CD4-positive, alpha-beta T cell (primary cell): ENCODE data around the gene STX1B. TPM values are rescaled to one million over a fixed set of nuclear protein-coding genes. Genes with fewer than 3 reads are reported as not detected.
A peak's percentile ranks its signal among the peaks of the same experiment; 100 is the strongest.

Source experiments
- ATAC-seq: fragments of 200-7000 bp; cut with Tn5 transposase; one replicate; pipeline ENCODE4 v1.10.0; 2022; ENCODE audit warnings: mild to moderate bottlenecking; ENCODE audit not compliant: poor library complexity
- CTCF ChIA-PET: fragments of 350-600 bp; sonication (Branson Sonifier 250); formaldehyde crosslinking; loops from one replicate; lab custom pipeline; 2021; ENCODE audit warnings: antibody characterized with exemption, inconsistent platforms; lab: Charles Lee
- POLR2A ChIA-PET: fragments of 350-600 bp; sonication (Branson Sonifier 250); formaldehyde crosslinking; loops from one replicate; lab custom pipeline; 2021; ENCODE audit warnings: antibody characterized with exemption, inconsistent platforms; lab: Charles Lee
- DNase-seq, 14 experiments: peaks; one replicate each; pipeline ENCODE4 v3.0.0-alpha.2; 2013 to 2020; ENCODE audit warnings: mixed read lengths in 2 of 14
- H3K27ac ChIP-seq, 2 donors: one replicate each; pipeline versions ENCODE4 v1.5.1 to v1.7.0; 2013; ENCODE audit warnings: low read length in 2 of 2, low read depth in 1 of 2, mild to moderate bottlenecking in 1 of 2
- H3K27me3 ChIP-seq, 2 experiments: 1 replicate in 1 of 2; 2 replicates in 1 of 2; pipeline versions ENCODE4 v1.6.1 to v1.7.0; 2013; ENCODE audit warnings: low read length in 2 of 2, control low read depth in 1 of 2, mild to moderate bottlenecking in 1 of 2, moderate library complexity in 1 of 2; ENCODE audit not compliant: insufficient read depth in 2 of 2, control insufficient read depth in 1 of 2
- H3K36me3 ChIP-seq: one replicate; pipeline ENCODE4 v1.6.1; 2013; ENCODE audit warnings: low read length, control low read depth; ENCODE audit not compliant: insufficient read depth
- H3K4me1 ChIP-seq: one replicate; pipeline ENCODE4 v1.6.1; 2013; ENCODE audit warnings: low read length, control low read depth; ENCODE audit not compliant: insufficient read depth
- H3K4me3 ChIP-seq: one replicate; pipeline ENCODE4 v1.5.1; 2013; ENCODE audit warnings: mild to moderate bottlenecking, low read length, moderate library complexity
- H3K9me3 ChIP-seq, 2 experiments: 1 replicate in 1 of 2; 2 replicates in 1 of 2; pipeline versions ENCODE4 v1.6.1 to v1.7.0; 2013; ENCODE audit warnings: low read length in 2 of 2, mild to moderate bottlenecking in 2 of 2, control low read depth in 1 of 2, moderate library complexity in 1 of 2; ENCODE audit not compliant: control insufficient read depth in 1 of 2, insufficient read depth in 1 of 2
- H3K27ac Mint-ChIP-seq: one replicate; pipeline ENCODE4 v1.8.0; 2020; ENCODE audit warnings: mixed read lengths
- H3K27me3 Mint-ChIP-seq: one replicate; pipeline ENCODE4 v1.8.0; 2021; ENCODE audit warnings: mixed read lengths
- H3K36me3 Mint-ChIP-seq: one replicate; pipeline ENCODE4 v1.8.0; 2021; ENCODE audit warnings: low read depth, mixed read lengths
- H3K4me1 Mint-ChIP-seq: one replicate; pipeline ENCODE4 v1.8.0; 2021; ENCODE audit warnings: low read depth, mixed read lengths
- H3K4me3 Mint-ChIP-seq: one replicate; pipeline ENCODE4 v1.8.0; 2020; ENCODE audit warnings: mild to moderate bottlenecking, mixed read lengths
- H3K9me3 Mint-ChIP-seq: one replicate; pipeline ENCODE4 v1.8.0; 2020; ENCODE audit warnings: mixed read lengths
- CTCF ChIP-seq: fragments of 200-600 bp; IDR thresholded peaks from one replicate; pipeline ENCODE4 v1.8.0; 2022; ENCODE audit warnings: antibody characterized with exemption, mild to moderate bottlenecking
- intact Hi-C, 2 experiments: fragments of 100-400 bp; cut with DNase I in 1 of 2; cut with micrococcal nuclease in 1 of 2; formaldehyde crosslinking; loops; one replicate each; pipeline versions ENCODE4 v1.15.1 to v1.9.0; 2023 to 2025; cut with DNase I, micrococcal nuclease
- total RNA-seq, 174 experiments: library from RNA in 2 of 174; stranded (reverse) in 2 of 174; gene quantifications; one replicate each; pipeline ENCODE4 v1.2.3 and lab custom pipeline; 2021 to 2026

STX1B gene
- total RNA-seq, 2 experiments from 2014 or later = 2.9 to 3.1 TPM

GRCh38 chr16:30979170-30980022 is 31.0 kb downstream of the STX1B start:
- peaks cover 66% of the 10 kb centered on the region for H3K36me3 Mint-ChIP-seq
- intact Hi-C loops = loop anchor here in 1 of 2 experiments (10.0 kb wide), 3 partner anchors 315 to 715 kb away; no protein-coding TSS in a partner anchor
- no peak for TF ChIP-seq CTCF

GRCh38 chr16:30977502-30977901 is 32.9 kb downstream of the STX1B start:
- DNase-seq = peak in 2 of 14 experiments; percentile 40 to 54
- peak; percentile 55 for ATAC-seq
- H3K36me3 Mint-ChIP-seq = peaks cover 69% of the 10 kb centered on the region
- Histone ChIP-seq H3K27me3 (no peaks in the 10 kb centered on the region), H3K4me3 (no peak overlapping the region), H3K36me3 (peaks cover 70% of the 10 kb centered on the region), H3K9me3 (no peaks in the 10 kb centered on the region), H3K4me1 (no peaks in the 10 kb centered on the region), H3K27ac (no peak overlapping the region)
- H3K4me1 Mint-ChIP-seq = no peaks in the 10 kb centered on the region
- no peak for TF ChIP-seq CTCF
- H3K9me3 Mint-ChIP-seq = no peaks in the 10 kb centered on the region
- ChIA-PET CTCF (no interaction called here), POLR2A (no interaction called here)
- H3K4me3 Mint-ChIP-seq = no peak overlapping the region
- H3K27ac Mint-ChIP-seq = no peak overlapping the region
- intact Hi-C loops = no loop called here
- H3K27me3 Mint-ChIP-seq = no peaks in the 10 kb centered on the region

More at GRCh38 chr16:30979170-30980022, 31.0 kb downstream of the STX1B start:
- Mint-ChIP-seq H3K27me3 (no peaks in the 10 kb centered on the region), H3K27ac (no peak overlapping the region), H3K4me3 (no peak overlapping the region), H3K9me3 (no peaks in the 10 kb centered on the region), H3K4me1 (no peaks in the 10 kb centered on the region)
- peaks cover 70% of the 10 kb centered on the region for H3K36me3 ChIP-seq
- no peak overlapping the region for H3K4me3 ChIP-seq
- ChIA-PET POLR2A (no interaction called here), CTCF (no interaction called here)
- no peak overlapping the region for H3K27ac ChIP-seq
- peaks cover 2% of the 10 kb centered on the region for H3K4me1 ChIP-seq
- DNase-seq (no peak), ATAC-seq (no peak)
- H3K27me3 ChIP-seq = no peaks in the 10 kb centered on the region
- no peaks in the 10 kb centered on the region for H3K9me3 ChIP-seq

- POLR2A ChIA-PET = no interaction called here
Observed at GRCh38 chr16:30976486-30976885, 34.0 kb downstream of the STX1B start.

More at GRCh38 chr16:30976486-30976885, 34.0 kb downstream of the STX1B start:
- Mint-ChIP-seq H3K9me3 (no peaks in the 10 kb centered on the region), H3K27ac (no peak overlapping the region), H3K27me3 (no peaks in the 10 kb centered on the region), H3K36me3 (peaks cover 70% of the 10 kb centered on the region), H3K4me3 (no peak overlapping the region), H3K4me1 (no peaks in the 10 kb centered on the region)
- ATAC-seq = no peak
- H3K36me3 ChIP-seq = peaks cover 75% of the 10 kb centered on the region
- no peaks in the 10 kb centered on the region for H3K4me1 ChIP-seq
- intact Hi-C loops = no loop called here
- DNase-seq = no peak
- no peak overlapping the region for H3K4me3 ChIP-seq
- no peaks in the 10 kb centered on the region for H3K9me3 ChIP-seq
- H3K27ac ChIP-seq = no peak overlapping the region
- CTCF ChIA-PET = no interaction called here
- no peak for TF ChIP-seq CTCF
- no peaks in the 10 kb centered on the region for H3K27me3 ChIP-seq
